GM12878 (cell line): ENCODE results near the gene HELZ. TPM values are rescaled to one million over a fixed set of nuclear protein-coding genes. Genes with fewer than 3 reads are reported as not detected.

Experiments used
- ATAC-seq: fragments of 200-7000 bp; cut with Tn5 transposase; 3 replicates; pipeline ENCODE4 v1.9.1; 2020; ENCODE audit warnings: mild to moderate bottlenecking, moderate library complexity
- BruUV-seq: library from RNA; stranded (reverse); fragments of 400-500 nt; replicated peaks from 2 replicates; lab custom pipeline; 2021; lab: Mats Ljungman, UMichigan
- CTCF ChIA-PET: fragments of 300-600 bp; sonication (Branson Sonifier 250); formaldehyde crosslinking; extraction: SDS; loops from one replicate; lab custom pipeline; 2021; ENCODE audit warnings: inconsistent platforms; lab: Yijun Ruan, JAX
- POLR2A ChIA-PET: fragments of 350-600 bp; formaldehyde crosslinking; extraction: SDS; loops from one replicate; lab custom pipeline; 2021; ENCODE audit warnings: inconsistent platforms; lab: Charles Lee
- RAD21 ChIA-PET: fragments of 300-600 bp; sonication (Branson Sonifier 250); formaldehyde crosslinking; loops from one replicate; lab custom pipeline; 2023; ENCODE audit warnings: antibody characterized with exemption; ENCODE audit not compliant: unreplicated experiment; lab: Charles Lee
- SMC1A ChIA-PET: fragments of 300-600 bp; sonication (Branson Sonifier 250); formaldehyde crosslinking; loops from one replicate; lab custom pipeline; 2023; ENCODE audit not compliant: unreplicated experiment, uncharacterized antibody; lab: Charles Lee
- DNase-seq: peaks from one replicate; pipeline ENCODE4 v3.0.0-alpha.2; 2011; ENCODE audit warnings: low read depth, low spot score
- FAIRE-seq: peaks from 3 replicates; lab custom pipeline; 2011; peaks lifted over from hg19 to GRCh38; lab: Jason Lieb, UNC
- H2AFZ ChIP-seq: 2 replicates; pipeline ENCODE4 v1.6.0; 2011; ENCODE audit warnings: low read depth, low read length, control low read depth; ENCODE audit not compliant: control insufficient read depth
- H3K27ac ChIP-seq: 2 replicates; pipeline ENCODE4 v1.5.1; 2011; ENCODE audit warnings: control low read depth; ENCODE audit not compliant: control insufficient read depth, insufficient read depth
- H3K27me3 ChIP-seq, 2 experiments: replicated peaks in 1 of 2; 2 replicates each; pipeline versions ENCODE4 v1.6.0 to v1.6.1; 2011; ENCODE audit warnings: low read length in 1 of 2; ENCODE audit not compliant: control insufficient read depth in 2 of 2, insufficient read depth in 2 of 2
- H3K36me3 ChIP-seq, 2 experiments: 2 replicates each; pipeline ENCODE4 v1.5.1; 2011; ENCODE audit warnings: low read length in 1 of 2; ENCODE audit not compliant: control insufficient read depth in 2 of 2, insufficient read depth in 2 of 2
- H3K4me1 ChIP-seq: 2 replicates; pipeline ENCODE4 v1.6.1; 2011; ENCODE audit warnings: mild to moderate bottlenecking, low read length, moderate library complexity, mixed read lengths; ENCODE audit not compliant: control insufficient read depth, insufficient read depth
- H3K4me2 ChIP-seq: 2 replicates; pipeline ENCODE4 v1.6.0; 2011; ENCODE audit warnings: control low read depth; ENCODE audit not compliant: control insufficient read depth, insufficient read depth
- H3K4me3 ChIP-seq: fragments of 200-600 bp; sonication (generic); 2 replicates; pipeline ENCODE4 v1.5.1; 2016
- H3K79me2 ChIP-seq: 2 replicates; pipeline ENCODE4 v1.6.0; 2011; ENCODE audit warnings: low read length; ENCODE audit not compliant: control insufficient read depth, insufficient read depth
- H3K9ac ChIP-seq: 2 replicates; pipeline ENCODE4 v1.8.0; 2011; ENCODE audit warnings: low read length, control low read depth, mixed read lengths; ENCODE audit not compliant: control insufficient read depth, insufficient read depth
- H3K9me3 ChIP-seq: replicated peaks from 3 replicates; pipeline ENCODE4 v1.5.1; 2011; ENCODE audit warnings: mild to moderate bottlenecking, low read length; ENCODE audit not compliant: control insufficient read depth, insufficient read depth
- H4K20me1 ChIP-seq: 2 replicates; pipeline ENCODE4 v1.6.0; 2011; ENCODE audit not compliant: control insufficient read depth, insufficient read depth
- CBFB ChIP-seq: IDR thresholded peaks from 2 replicates; pipeline ENCODE4 v1.6.1; 2016; ENCODE audit warnings: antibody characterized with exemption, low read depth
- CHD2 ChIP-seq: IDR thresholded peaks from 2 replicates; pipeline ENCODE4 v1.6.1; 2011; ENCODE audit warnings: low read depth, low read length, improper control_type of control experiment, borderline replicate concordance
- EGR1 ChIP-seq, 2 experiments: IDR thresholded peaks; 1 replicate in 1 of 2; 2 replicates in 1 of 2; pipeline ENCODE4 v1.6.1; 2011 to 2012; ENCODE audit warnings: low read depth in 2 of 2, low read length in 2 of 2, borderline replicate concordance in 1 of 2, mild to moderate bottlenecking in 1 of 2, moderate library complexity in 1 of 2
- MYB ChIP-seq: fragments of 150-350 bp; IDR thresholded peaks from 2 replicates; pipeline ENCODE4 v1.6.1; 2014; ENCODE audit warnings: mild to moderate bottlenecking, low read depth, low read length, borderline replicate concordance
- MYC ChIP-seq: IDR thresholded peaks from 2 replicates; pipeline ENCODE4 v1.6.1; 2011; ENCODE audit warnings: mild to moderate bottlenecking, low read length, moderate library complexity, inconsistent platforms; ENCODE audit not compliant: insufficient read depth, insufficient replicate concordance, insufficient read length, severe bottlenecking
- NFXL1 ChIP-seq: fragments of 450-650 bp; IDR thresholded peaks from 2 replicates; pipeline ENCODE4 v1.6.1; 2017; ENCODE audit warnings: antibody characterized with exemption, mild to moderate bottlenecking, borderline replicate concordance
- NR2C1 ChIP-seq: fragments of 450-650 bp; IDR thresholded peaks from 2 replicates; pipeline ENCODE4 v1.6.1; 2017; ENCODE audit warnings: antibody characterized with exemption, mild to moderate bottlenecking, moderate library complexity
- PAX8 ChIP-seq: fragments of 450-650 bp; IDR thresholded peaks from 2 replicates; pipeline ENCODE4 v1.6.1; 2017; ENCODE audit warnings: mild to moderate bottlenecking, moderate library complexity
- RUNX3 ChIP-seq: IDR thresholded peaks from 2 replicates; pipeline ENCODE4 v1.6.1; 2012; ENCODE audit warnings: low read length, inconsistent platforms
- SPI1 ChIP-seq: IDR thresholded peaks from 2 replicates; pipeline ENCODE4 v1.6.1; 2011; ENCODE audit warnings: low read depth, mild to moderate bottlenecking, low read length, moderate library complexity, borderline replicate concordance; ENCODE audit not compliant: insufficient read depth
- TCF3 ChIP-seq: IDR thresholded peaks from 2 replicates; pipeline ENCODE4 v1.6.1; 2012; ENCODE audit warnings: low read depth, mild to moderate bottlenecking, low read length, borderline replicate concordance; ENCODE audit not compliant: insufficient read depth
- ZBED1 ChIP-seq: IDR thresholded peaks from 2 replicates; pipeline ENCODE4 v1.6.1; 2016; ENCODE audit warnings: borderline replicate concordance
- ZBTB4 ChIP-seq: fragments of 450-650 bp; formaldehyde crosslinking; IDR thresholded peaks from 2 replicates; pipeline ENCODE4 v1.4.0; 2022; ENCODE audit warnings: mild to moderate bottlenecking, moderate library complexity
- ZNF274 ChIP-seq: IDR thresholded peaks from one replicate; pipeline ENCODE4 v1.8.0; 2011; ENCODE audit not compliant: insufficient read length, insufficient read depth
- WGBS: methylation state at CpG from one replicate; pipeline ENCODE4 v1.1.6; 2016; ENCODE audit warnings: low lambda C conversion rate; ENCODE audit not compliant: insufficient replicate concordance, insufficient coverage; ENCODE audit errors: missing lambda C conversion rate; 5-methylcytosine and 5-hydroxymethylcytosine counted together
- in situ Hi-C: fragments of 300-500 bp; cut with MboI; formaldehyde crosslinking; loops from 9 replicates; pipeline ENCODE4 v1.14.3; 2018; ENCODE audit warnings: mixed read lengths
- intact Hi-C: fragments of 100-400 bp; cut with micrococcal nuclease; formaldehyde crosslinking; loops from one replicate; pipeline ENCODE4 v1.14.2; 2022; ENCODE audit not compliant: unreplicated experiment
- polyA plus RNA-seq, 11 experiments: library from polyadenylated mRNA; depleted of rRNA in 4 of 11; unstranded in 6 of 11; stranded (reverse) in 5 of 11; fragments of >200 nt; fragmentation: Nextera tagmentation in 4 of 11; fragmentation: Illumina TruSeq in 1 of 11; extraction: Ambion mirVana in 4 of 11; extraction: Trizol in 1 of 11; gene quantifications; 1 replicate in 1 of 11; 2 replicates in 10 of 11; pipeline versions ENCODE4 v1.2.1 to v1.2.3, GENCODE V29; 2011 to 2016; ENCODE audit warnings: inconsistent platforms in 2 of 11, missing spikeins in 2 of 11, low read depth in 1 of 11
- total RNA-seq, 4 experiments: library from RNA; depleted of rRNA in 3 of 4; stranded (reverse); fragments of >200 nt in 3 of 4; fragmentation: Illumina TruSeq in 1 of 4; extraction: Trizol in 1 of 4; gene quantifications; 2 replicates each; pipeline versions ENCODE4 v1.2.1 to v1.2.3, GENCODE V29; 2013 to 2021

Gene HELZ
- total and polyA plus RNA-seq, 10 of the 15 experiments (the other 5 are each of a cell fraction or from before 2014, with no cell fraction given): 1.5 to 36.8 (median 19.1) TPM

- RAD21 ChIA-PET: no interaction called here
- no peaks in the 10 kb centered on the region; the same call in 2 of the 3 replicates for H3K9me3 ChIP-seq
- DNase-seq (no peak), ATAC-seq (no peak), FAIRE-seq (no peak)
- no peaks in the 10 kb centered on the region for H3K27me3 ChIP-seq
- no TSS peak for BruUV-seq
- H4K20me1 ChIP-seq: no peaks in the 10 kb centered on the region
- TF ChIP-seq MYC: no peak
- TF ChIP-seq ZNF274: no peak
- TF ChIP-seq NFXL1: no peak
- TF ChIP-seq SPI1: no peak
- no peak overlapping the region for H2AFZ ChIP-seq
- H3K4me3 ChIP-seq: no peak overlapping the region
- H3K27ac ChIP-seq: no peak overlapping the region
- POLR2A ChIA-PET: no interaction called here
- 98% methylated on average over 5 of the region's 5 CpGs for WGBS
- SMC1A ChIA-PET: no interaction called here
- CTCF ChIA-PET: no interaction called here
- H3K79me2 ChIP-seq: no peaks in the 10 kb centered on the region
- in situ Hi-C loops: no loop called here
- no peak overlapping the region for H3K4me2 ChIP-seq
- intact Hi-C loops: no loop called here
- no peak overlapping the region for H3K9ac ChIP-seq
- no peaks in the 10 kb centered on the region for H3K4me1 ChIP-seq
- peaks cover 6 to 12% of the 10 kb centered on the region in 2 experiments for H3K36me3 ChIP-seq
Observed at GRCh38 chr17:67113486-67113885, 131.5 kb downstream of the HELZ start.

- Histone ChIP-seq H3K4me3 (no peak overlapping the region), H3K4me2 (no peak overlapping the region), H3K4me1 (no peaks in the 10 kb centered on the region), H4K20me1 (no peaks in the 10 kb centered on the region), H3K9ac (no peak overlapping the region), H3K27ac (no peak overlapping the region), H2AFZ (no peak overlapping the region), H3K79me2 (no peaks in the 10 kb centered on the region), H3K9me3 (no peaks in the 10 kb centered on the region; the same call in 2 of the 3 replicates), H3K36me3 (peaks cover 14 to 29% of the 10 kb centered on the region in 2 experiments), H3K27me3 (no peaks in the 10 kb centered on the region)
- DNase-seq: no peak
- ChIA-PET RAD21 (no interaction called here), POLR2A (interaction anchor here (0.6 kb wide), 1 partner anchor 32 kb away, joined by 3 read pairs; no protein-coding TSS in a partner anchor), CTCF (interaction anchor here (1.2 kb wide), 2 partner anchors 15 to 31 kb away, joined by 3 read pairs; no protein-coding TSS in a partner anchor), SMC1A (interaction anchor here (1.8 to 2.0 kb wide), 3 partner anchors 10 to 175 kb away, joined by 4 to 6 read pairs (median 4); no protein-coding TSS in a partner anchor)
- FAIRE-seq: no peak
- intact Hi-C loops (no loop called here), in situ Hi-C loops (no loop called here)
- BruUV-seq: no TSS peak
- WGBS: 100% methylated on average over 1 of the region's 1 CpG
- ATAC-seq: no peak
- TF ChIP-seq PAX8 (no peak), ZBED1 (no peak), RUNX3 (no peak), ZNF274 (no peak), CHD2 (no peak), MYB (no peak), CBFB (no peak), NR2C1 (no peak), TCF3 (no peak), EGR1 (IDR thresholded peaks at IDR 0.05; ENCODE audit: borderline replicate concordance in 1 of 2, low read depth in 2 of 2, low read length in 2 of 2) (no peak), ZBTB4 (no peak)
Observed at GRCh38 chr17:67111808-67112207, 133.2 kb downstream of the HELZ start.
